CD14-positive monocyte (primary cell): ENCODE data around the gene ITPR1. TPM values are rescaled to one million over a fixed set of nuclear protein-coding genes. Genes with fewer than 3 reads are reported as not detected.

Experiments used
- DNase-seq, 3 donors: peaks; one replicate each; pipeline ENCODE4 v3.0.0-alpha.2; 2011 to 2022
- H2AFZ ChIP-seq: 2 replicates; pipeline ENCODE4 v1.6.0; 2012; ENCODE audit warnings: mild to moderate bottlenecking, low read depth, low read length, inconsistent platforms; ENCODE audit not compliant: insufficient read depth, poor library complexity, severe bottlenecking
- H3K27ac ChIP-seq, 2 donors: 1 replicate in 1 of 2; 2 replicates in 1 of 2; pipeline ENCODE4 v1.5.1; 2012 to 2013; ENCODE audit warnings: low read length in 2 of 2, control low read depth in 1 of 2, inconsistent platforms in 1 of 2, low read depth in 1 of 2, mild to moderate bottlenecking in 1 of 2
- H3K27me3 ChIP-seq, 2 donors: one replicate each; pipeline versions ENCODE4 v1.6.0 to v1.6.1; 2011 to 2013; ENCODE audit warnings: low read length in 2 of 2; ENCODE audit not compliant: control insufficient read depth in 2 of 2, insufficient read depth in 2 of 2
- H3K36me3 ChIP-seq, 2 donors: replicated peaks in 1 of 2; 1 replicate in 1 of 2; 2 replicates in 1 of 2; pipeline versions ENCODE4 v1.5.1 to v1.6.1; 2012 to 2013; ENCODE audit warnings: low read length in 2 of 2, control low read depth in 1 of 2, inconsistent platforms in 1 of 2, mild to moderate bottlenecking in 1 of 2; ENCODE audit not compliant: insufficient read depth in 2 of 2, control insufficient read depth in 1 of 2
- H3K4me1 ChIP-seq, 2 donors: 1 replicate in 1 of 2; 2 replicates in 1 of 2; pipeline versions ENCODE4 v1.5.1 to v1.6.1; 2012 to 2013; ENCODE audit warnings: low read length in 2 of 2, control low read depth in 1 of 2, inconsistent platforms in 1 of 2, mild to moderate bottlenecking in 1 of 2, moderate library complexity in 1 of 2; ENCODE audit not compliant: insufficient read depth in 2 of 2, control insufficient read depth in 1 of 2
- H3K4me2 ChIP-seq: replicated peaks from 2 replicates; pipeline ENCODE3; 2012; ENCODE audit warnings: low read length, moderate library complexity, mild to moderate bottlenecking; ENCODE audit not compliant: poor library complexity, severe bottlenecking; ENCODE audit errors: extremely low read depth
- H3K4me3 ChIP-seq, 3 experiments: fragments of 200-600 bp in 1 of 3; sonication (generic) in 1 of 3; replicated peaks in 1 of 3; 1 replicate in 2 of 3; 2 replicates in 1 of 3; pipeline ENCODE4 v1.5.1; 2011 to 2013; ENCODE audit warnings: low read length in 3 of 3, mild to moderate bottlenecking in 3 of 3, control low read depth in 2 of 3, low read depth in 2 of 3, inconsistent platforms in 1 of 3, moderate library complexity in 1 of 3
- H3K79me2 ChIP-seq: 2 replicates; pipeline ENCODE4 v1.6.0; 2012; ENCODE audit warnings: mild to moderate bottlenecking, control low read depth, inconsistent platforms, low read length, moderate library complexity; ENCODE audit not compliant: insufficient read depth
- H3K9ac ChIP-seq: 2 replicates; pipeline ENCODE4 v1.6.0; 2017; ENCODE audit warnings: low read length, mild to moderate bottlenecking; ENCODE audit not compliant: insufficient read depth, poor library complexity, severe bottlenecking
- H3K9me3 ChIP-seq, 2 donors: replicated peaks in 1 of 2; 1 replicate in 1 of 2; 2 replicates in 1 of 2; pipeline versions ENCODE4 v1.5.1 to v1.6.1; 2012 to 2013; ENCODE audit warnings: low read length in 2 of 2, control low read depth in 1 of 2; ENCODE audit not compliant: control insufficient read depth in 1 of 2, insufficient read depth in 1 of 2
- H4K20me1 ChIP-seq: 2 replicates; pipeline ENCODE4 v1.6.0; 2012; ENCODE audit warnings: mild to moderate bottlenecking, low read length, control low read depth, moderate library complexity; ENCODE audit not compliant: insufficient read depth
- H3K27ac Mint-ChIP-seq, 7 donors: one replicate each; pipeline ENCODE4 v1.8.0; 2020; ENCODE audit warnings: mild to moderate bottlenecking in 7 of 7, mixed read lengths in 7 of 7, moderate library complexity in 6 of 7, inconsistent platforms in 2 of 7
- H3K27me3 Mint-ChIP-seq, 3 donors: one replicate each; pipeline ENCODE4 v1.8.0; 2021 to 2022; ENCODE audit warnings: low read depth in 3 of 3, mild to moderate bottlenecking in 3 of 3, mixed read lengths in 3 of 3, moderate library complexity in 3 of 3, inconsistent platforms in 1 of 3
- H3K36me3 Mint-ChIP-seq, 2 donors: one replicate each; pipeline ENCODE4 v1.8.0; 2020; ENCODE audit warnings: mixed read lengths in 2 of 2, inconsistent platforms in 1 of 2, mild to moderate bottlenecking in 1 of 2
- H3K4me1 Mint-ChIP-seq: one replicate; pipeline ENCODE4 v1.8.0; 2020; ENCODE audit warnings: mild to moderate bottlenecking, mixed read lengths
- H3K4me3 Mint-ChIP-seq, 2 donors: one replicate each; pipeline ENCODE4 v1.8.0; 2020; ENCODE audit warnings: mild to moderate bottlenecking in 2 of 2, mixed read lengths in 2 of 2, moderate library complexity in 1 of 2
- H3K9me3 Mint-ChIP-seq, 7 donors: one replicate each; pipeline ENCODE4 v1.8.0; 2020 to 2022; ENCODE audit warnings: mixed read lengths in 7 of 7, mild to moderate bottlenecking in 6 of 7, moderate library complexity in 6 of 7, inconsistent platforms in 2 of 7
- WGBS: methylation state at CpG from one replicate; pipeline ENCODE4 v1.1.5; 2013; ENCODE audit warnings: missing lambda C conversion rate; ENCODE audit not compliant: insufficient coverage; 5-methylcytosine and 5-hydroxymethylcytosine counted together
- intact Hi-C, 2 donors: fragments of 100-400 bp; cut with micrococcal nuclease; formaldehyde crosslinking; loops; one replicate each; pipeline versions ENCODE4 v1.15.0 to v1.15.1; 2023
- polyA plus RNA-seq, 3 donors: library from polyadenylated mRNA; depleted of rRNA in 1 of 3; unstranded in 2 of 3; stranded (reverse) in 1 of 3; fragments of 300-500 nt in 2 of 3; fragments of >200 nt in 1 of 3; fragmentation: Illumina TruSeq in 2 of 3; gene quantifications; 1 replicate in 2 of 3; 2 replicates in 1 of 3; pipeline ENCODE4 v1.2.3, GENCODE V29; 2012 to 2021
- TF ChIP-seq, protein P1 (sequence below): fragments of 200-600 bp; IDR thresholded peaks from one replicate; pipeline ENCODE4 v1.8.0; 2022; ENCODE audit warnings: antibody characterized with exemption, mild to moderate bottlenecking

The ITPR1 gene
- polyA plus RNA-seq, 3 donors, result 3.2 to 21.1 (median 7.1) TPM

DNA sequence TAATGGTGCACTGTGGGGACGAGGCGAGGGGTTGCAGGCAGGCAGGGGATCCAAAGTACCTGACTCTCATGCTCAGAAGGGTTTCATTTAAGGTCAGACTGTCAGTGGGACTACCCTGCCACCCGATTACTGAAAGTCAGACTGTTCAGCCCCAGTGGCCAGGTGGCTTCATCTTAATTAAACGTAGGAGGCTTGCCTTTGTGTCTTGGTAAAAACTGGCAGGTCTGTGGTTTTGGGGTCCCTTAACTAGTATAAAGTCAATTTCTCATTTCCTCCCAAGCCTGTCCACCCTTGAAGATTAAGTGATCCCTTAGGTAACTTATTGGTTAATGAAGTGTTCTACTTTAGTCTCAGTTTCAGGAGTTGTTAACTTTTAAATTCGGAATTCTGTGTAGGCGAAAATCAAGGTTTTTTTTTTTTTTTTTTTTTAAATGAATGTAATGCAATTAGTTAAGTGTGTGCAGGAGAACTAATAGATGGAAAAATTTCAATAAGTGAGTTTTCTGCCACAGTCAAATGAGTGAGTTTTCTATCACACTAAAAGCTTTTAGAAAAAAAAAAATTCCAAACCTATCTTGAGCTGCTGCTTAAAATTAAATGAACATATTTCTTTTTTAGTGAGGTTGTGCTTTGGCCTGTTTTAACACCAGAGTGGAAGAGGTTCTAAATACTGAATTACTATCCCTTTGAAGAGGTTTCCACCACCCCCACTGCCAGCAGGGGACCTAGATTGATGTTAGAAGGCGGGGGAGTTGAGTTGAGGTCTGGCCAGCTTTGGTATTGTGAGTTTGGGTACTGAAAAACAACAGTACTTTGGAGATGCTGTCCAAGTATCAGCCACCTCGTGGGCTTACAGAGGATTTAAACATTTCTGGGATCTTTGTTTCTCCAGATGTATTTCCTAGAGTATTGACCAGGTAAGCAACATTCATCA, 15.2 kb downstream of the ITPR1 start:
- Histone ChIP-seq H3K79me2 (peaks cover 69% of the 10 kb centered on the region), H2AFZ (no peak overlapping the region), H3K36me3 (peaks cover 8 to 26% of the 10 kb centered on the region in 2 donors), H3K9ac (no peak overlapping the region), H4K20me1 (no peaks in the 10 kb centered on the region), H3K4me3 (no peak overlapping the region), H3K9me3 (no peaks in the 10 kb centered on the region), H3K27me3 (no peaks in the 10 kb centered on the region), H3K27ac (peak overlapping the region; percentile 19 to 70), H3K4me2 (no peak overlapping the region), H3K4me1 (peaks cover 48% of the 10 kb centered on the region in 2 donors)
- TF ChIP-seq, protein P1, sequence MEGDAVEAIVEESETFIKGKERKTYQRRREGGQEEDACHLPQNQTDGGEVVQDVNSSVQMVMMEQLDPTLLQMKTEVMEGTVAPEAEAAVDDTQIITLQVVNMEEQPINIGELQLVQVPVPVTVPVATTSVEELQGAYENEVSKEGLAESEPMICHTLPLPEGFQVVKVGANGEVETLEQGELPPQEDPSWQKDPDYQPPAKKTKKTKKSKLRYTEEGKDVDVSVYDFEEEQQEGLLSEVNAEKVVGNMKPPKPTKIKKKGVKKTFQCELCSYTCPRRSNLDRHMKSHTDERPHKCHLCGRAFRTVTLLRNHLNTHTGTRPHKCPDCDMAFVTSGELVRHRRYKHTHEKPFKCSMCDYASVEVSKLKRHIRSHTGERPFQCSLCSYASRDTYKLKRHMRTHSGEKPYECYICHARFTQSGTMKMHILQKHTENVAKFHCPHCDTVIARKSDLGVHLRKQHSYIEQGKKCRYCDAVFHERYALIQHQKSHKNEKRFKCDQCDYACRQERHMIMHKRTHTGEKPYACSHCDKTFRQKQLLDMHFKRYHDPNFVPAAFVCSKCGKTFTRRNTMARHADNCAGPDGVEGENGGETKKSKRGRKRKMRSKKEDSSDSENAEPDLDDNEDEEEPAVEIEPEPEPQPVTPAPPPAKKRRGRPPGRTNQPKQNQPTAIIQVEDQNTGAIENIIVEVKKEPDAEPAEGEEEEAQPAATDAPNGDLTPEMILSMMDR, result no peak
- H3K9me3 Mint-ChIP-seq, result no peaks in the 10 kb centered on the region
- H3K27me3 Mint-ChIP-seq, result peaks cover 0 to 2% (median 0%) of the 10 kb centered on the region in 3 donors
- H3K4me1 Mint-ChIP-seq, result peaks cover 56% of the 10 kb centered on the region
- peaks cover 32 to 37% of the 10 kb centered on the region in 2 donors for H3K36me3 Mint-ChIP-seq
- peak overlapping the region in 6 of 7 donors; percentile 34 to 85 (median 61) for H3K27ac Mint-ChIP-seq
- H3K4me3 Mint-ChIP-seq, result no peak overlapping the region
- 51% methylated on average over 5 of the region's 8 CpGs for WGBS
- no peak for DNase-seq
- intact Hi-C loops, result no loop called here

DNA sequence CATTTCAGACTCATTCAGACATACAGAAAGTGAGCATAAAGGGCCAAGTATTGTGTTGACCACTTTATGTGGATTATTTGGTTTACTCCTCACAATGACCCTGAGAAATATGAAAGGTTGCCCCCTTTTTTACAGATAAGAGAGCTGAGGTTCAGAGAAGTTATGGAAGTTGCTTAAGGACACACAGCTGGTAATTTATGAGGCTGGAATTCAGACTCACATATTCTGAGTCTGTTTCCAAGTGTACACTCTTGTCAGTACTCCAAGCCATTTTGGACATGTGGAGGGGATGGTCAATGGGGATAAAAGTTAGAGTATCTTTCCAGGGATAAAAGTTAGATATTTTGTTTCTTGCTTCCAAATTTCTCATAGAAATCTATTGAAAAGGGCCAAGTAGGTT, 15.9 kb downstream of the ITPR1 start:
- Histone ChIP-seq H3K27ac (no peak overlapping the region), H3K36me3 (peaks cover 8 to 26% of the 10 kb centered on the region in 2 donors), H3K4me1 (peaks cover 41% of the 10 kb centered on the region in 2 donors), H3K4me2 (no peak overlapping the region), H3K27me3 (no peaks in the 10 kb centered on the region), H3K9me3 (no peaks in the 10 kb centered on the region), H2AFZ (no peak overlapping the region), H4K20me1 (no peaks in the 10 kb centered on the region), H3K9ac (no peak overlapping the region), H3K4me3 (no peak overlapping the region), H3K79me2 (peaks cover 73% of the 10 kb centered on the region)
- H3K27me3 Mint-ChIP-seq, result peaks cover 0 to 2% (median 0%) of the 10 kb centered on the region in 3 donors
- H3K27ac Mint-ChIP-seq, result no peak overlapping the region
- no peak for DNase-seq
- intact Hi-C loops, result no loop called here
- no peaks in the 10 kb centered on the region for H3K9me3 Mint-ChIP-seq
- no peak overlapping the region for H3K4me3 Mint-ChIP-seq
- peaks cover 49% of the 10 kb centered on the region for H3K4me1 Mint-ChIP-seq
- TF ChIP-seq, protein P1, result no peak
- peaks cover 33 to 41% of the 10 kb centered on the region in 2 donors for H3K36me3 Mint-ChIP-seq
